ENCODE results near the gene IFITM1. TPM values are rescaled to one million over a fixed set of nuclear protein-coding genes. Genes with fewer than 3 reads are reported as not detected.

The IFITM1 gene
- total and polyA plus RNA-seq, 9 of the 15 experiments (the other 6 are each of a cell fraction or from before 2014, with no cell fraction given): 691 to 5,579 (median 974) TPM

- no peak for TF ChIP-seq NEUROD1 (IDR thresholded peaks at IDR 0.05; ENCODE audit: borderline replicate concordance, low read depth, low read length, partially characterized antibody)
- no peak for TF ChIP-seq POLR2G (IDR thresholded peaks at IDR 0.05; ENCODE audit: low read depth, low read length)
- peak; percentile 92 for TF ChIP-seq TCFL5 (CRISPR knock-in tag; conservative IDR thresholded peaks at IDR 0.05)
- TF ChIP-seq KLF6 (CRISPR knock-in tag; IDR thresholded peaks at IDR 0.05; ENCODE audit: borderline replicate concordance): peak; percentile 97
- TF ChIP-seq ERF (CRISPR knock-in tag; IDR thresholded peaks at IDR 0.05): peak; percentile 98
- TF ChIP-seq POLR3A (IDR thresholded peaks at IDR 0.05; ENCODE audit: borderline replicate concordance, extremely low read depth, insufficient read depth, insufficient read length): no peak
- TF ChIP-seq ZNF668 (CRISPR knock-in tag; IDR thresholded peaks at IDR 0.05): peak; percentile 98
- TF ChIP-seq NFIX (CRISPR knock-in tag; IDR thresholded peaks at IDR 0.05; ENCODE audit: low read depth): peak; percentile 72
- no peak for TF ChIP-seq THRAP3 (IDR thresholded peaks at IDR 0.05; ENCODE audit: borderline replicate concordance)
- peak; percentile 79; the same call in 1 of the 2 replicates for TF ChIP-seq ELF4 (CRISPR knock-in tag; IDR thresholded peaks at IDR 0.05)
- peak; percentile 68; the same call in 1 of the 2 replicates for TF ChIP-seq ZNF75A (CRISPR knock-in tag; IDR thresholded peaks at IDR 0.05)
- peak; percentile 94 for TF ChIP-seq ZNF133 (CRISPR knock-in tag; IDR thresholded peaks at IDR 0.05)
- 0 out of 2 replicates have a peak, but pooled peaks have one; percentile 39 for TF ChIP-seq KLF1 (tag; IDR thresholded peaks at IDR 0.05)
- TF ChIP-seq TCF15 (CRISPR knock-in tag; IDR thresholded peaks at IDR 0.05): peak; percentile 97
- no peak for TF ChIP-seq LARP7 (IDR thresholded peaks at IDR 0.05)
- TF ChIP-seq ZNF696 (CRISPR knock-in tag; conservative IDR thresholded peaks at IDR 0.05): no peak
- TF ChIP-seq SAFB (IDR thresholded peaks at IDR 0.05; ENCODE audit: borderline replicate concordance, low read depth, low read length): no peak
- no peak for TF ChIP-seq POLR2B (IDR thresholded peaks at IDR 0.05; ENCODE audit: low read depth, partially characterized antibody)
- no peak for TF ChIP-seq YBX1 (IDR thresholded peaks at IDR 0.05)
- TF ChIP-seq CAMTA2 (CRISPR knock-in tag; conservative IDR thresholded peaks at IDR 0.05): 0 out of 2 replicates have a peak, but pooled peaks have one; percentile 14
- no peak for TF ChIP-seq POLR2AphosphoS5 (IDR thresholded peaks at IDR 0.05; ENCODE audit: control insufficient read depth, insufficient read depth, low read depth, low read length)
- peak; percentile 82; the same call in 1 of the 2 replicates for TF ChIP-seq ZNF197 (CRISPR knock-in tag; IDR thresholded peaks at IDR 0.05; ENCODE audit: low read depth)
- no peak for TF ChIP-seq HNRNPUL1 (IDR thresholded peaks at IDR 0.05; ENCODE audit: low read length)
- peak; percentile 90 for TF ChIP-seq ZNF347 (CRISPR knock-in tag; IDR thresholded peaks at IDR 0.05; ENCODE audit: low read depth)
- peak; percentile 95 for TF ChIP-seq HBP1 (CRISPR knock-in tag; IDR thresholded peaks at IDR 0.05)
- TF ChIP-seq DDX20 (tag; IDR thresholded peaks at IDR 0.05; ENCODE audit: low read depth): peak; percentile 94
- peak; percentile 90 for TF ChIP-seq ZNF239 (CRISPR knock-in tag; IDR thresholded peaks at IDR 0.05)
These were observed 38.7 kb downstream of the IFITM1 start (continued) for GRCh38 chr11:352456-353031.

Measured in K562 (cell line).